HepG2 (cell line): ENCODE results near the gene GPS2. TPM values are rescaled to one million over a fixed set of nuclear protein-coding genes. Genes with fewer than 3 reads are reported as not detected.

ENCODE experiments used
- ATAC-seq: fragments of 200-7000 bp; cut with Tn5 transposase; 3 replicates; pipeline ENCODE4 v1.9.1; 2020; ENCODE audit warnings: mild to moderate bottlenecking, moderate library complexity
- BruUV-seq: library from RNA; stranded (reverse); fragments of 400-500 nt; replicated peaks from 2 replicates; lab custom pipeline; 2021; lab: Mats Ljungman, UMichigan
- CTCF ChIA-PET: fragments of 300-600 bp; formaldehyde crosslinking; extraction: SDS; loops from one replicate; lab custom pipeline; 2021; ENCODE audit warnings: low total read pairs, inconsistent platforms, low intra/inter-chr PET ratio; lab: Yijun Ruan, JAX
- POLR2A ChIA-PET: fragments of 350-600 bp; sonication (Branson Sonifier 250); formaldehyde crosslinking; loops from one replicate; lab custom pipeline; 2020; ENCODE audit warnings: antibody characterized with exemption, inconsistent platforms; lab: Yijun Ruan, JAX
- DNase-seq: peaks from one replicate; pipeline ENCODE4 v3.0.0-alpha.2; 2015; ENCODE audit warnings: low spot score
- FAIRE-seq: peaks from 3 replicates; lab custom pipeline; 2011; peaks lifted over from hg19 to GRCh38; lab: Jason Lieb, UNC
- H2AFZ ChIP-seq: one replicate; pipeline ENCODE4 v1.6.1; 2011; ENCODE audit warnings: low read length, inconsistent platforms
- H3K27ac ChIP-seq: fragments of 300-600 bp; 3 replicates; pipeline ENCODE4 v1.8.0; 2011; ENCODE audit warnings: mixed run types, mild to moderate bottlenecking, mixed read lengths, low read length, inconsistent platforms; ENCODE audit not compliant: insufficient read depth; ENCODE audit errors: extremely low read length
- H3K27me3 ChIP-seq, 2 experiments: fragments of 200-600 bp in 1 of 2; 2 replicates in 1 of 2; 3 replicates in 1 of 2; pipeline versions ENCODE4 v1.6.0 to v1.8.0; 2011; ENCODE audit warnings: low read length in 2 of 2, mild to moderate bottlenecking in 2 of 2, moderate library complexity in 2 of 2, inconsistent platforms in 1 of 2; ENCODE audit not compliant: insufficient read depth in 2 of 2, control insufficient read depth in 1 of 2
- H3K36me3 ChIP-seq, 2 experiments: fragments of 200-600 bp in 1 of 2; replicated peaks in 1 of 2; 2 replicates in 1 of 2; 3 replicates in 1 of 2; pipeline versions ENCODE4 v1.5.1 to v1.8.0; 2011; ENCODE audit warnings: low read length in 2 of 2, inconsistent platforms in 1 of 2; ENCODE audit not compliant: insufficient read depth in 2 of 2, control insufficient read depth in 1 of 2
- H3K4me1 ChIP-seq: 2 replicates; pipeline ENCODE4 v1.5.1; 2012; ENCODE audit warnings: low read length, inconsistent platforms; ENCODE audit not compliant: insufficient read depth
- H3K4me2 ChIP-seq: 2 replicates; pipeline ENCODE4 v1.6.0; 2011; ENCODE audit warnings: low read depth, low read length, inconsistent platforms
- H3K4me3 ChIP-seq, 3 experiments: fragments of 200-600 bp in 1 of 3; sonication (generic), shearing (Covaris generic) in 1 of 3; replicated peaks in 1 of 3; 2 replicates each; pipeline ENCODE4 v1.5.1; 2011 to 2016; ENCODE audit warnings: low read length in 3 of 3, inconsistent platforms in 2 of 3, low read depth in 2 of 3, mild to moderate bottlenecking in 2 of 3, control low read depth in 1 of 3, mixed read lengths in 1 of 3; ENCODE audit not compliant: insufficient read depth in 1 of 3
- H3K79me2 ChIP-seq: one replicate; pipeline ENCODE4 v1.6.1; 2011; ENCODE audit warnings: low read length, inconsistent platforms; ENCODE audit not compliant: insufficient read depth
- H3K9ac ChIP-seq: 2 replicates; pipeline ENCODE4 v1.6.0; 2011; ENCODE audit warnings: mild to moderate bottlenecking, low read depth, low read length, inconsistent platforms; ENCODE audit not compliant: insufficient read depth
- H3K9me3 ChIP-seq: 2 replicates; pipeline ENCODE4 v1.5.1; 2012; ENCODE audit warnings: mild to moderate bottlenecking, low read length
- H4K20me1 ChIP-seq: 2 replicates; pipeline ENCODE4 v1.6.0; 2011; ENCODE audit warnings: inconsistent platforms, mild to moderate bottlenecking, low read length, moderate library complexity; ENCODE audit not compliant: insufficient read depth
- AGO2 ChIP-seq: fragments of 200-400 bp; formaldehyde crosslinking; optimal IDR thresholded peaks from 2 replicates; pipeline ENCODE3; 2017; ENCODE audit warnings: mild to moderate bottlenecking, low read depth, low read length, moderate library complexity
- GABPA ChIP-seq, 2 experiments: IDR thresholded peaks; 2 replicates each; pipeline ENCODE4 v1.6.1; 2011 to 2016; ENCODE audit warnings: low read depth in 2 of 2, low read length in 1 of 2, missing biosample characterization in 1 of 2, missing genetic modification characterization in 1 of 2
- GATA4 ChIP-seq: sonication (generic); IDR thresholded peaks from 2 replicates; pipeline ENCODE4 v1.6.1; 2016; ENCODE audit warnings: antibody characterized with exemption, low read depth, borderline replicate concordance
- HOXA9 ChIP-seq: sonication (generic); formaldehyde crosslinking; IDR thresholded peaks from 2 replicates; pipeline ENCODE4 v1.8.1; 2022; ENCODE audit warnings: missing genetic modification reagents, mild to moderate bottlenecking, moderate library complexity, borderline replicate concordance
- KLF15 ChIP-seq: sonication (generic); formaldehyde crosslinking; IDR thresholded peaks from 2 replicates; pipeline ENCODE4 v1.8.1; 2023; ENCODE audit warnings: borderline replicate concordance, mild to moderate bottlenecking, inconsistent platforms, missing genetic modification reagents, mixed read lengths
- POLR2A ChIP-seq, 2 experiments: IDR thresholded peaks; 2 replicates each; pipeline ENCODE4 v1.6.1; 2011; ENCODE audit warnings: low read depth in 2 of 2, low read length in 2 of 2, mild to moderate bottlenecking in 1 of 2, moderate library complexity in 1 of 2; ENCODE audit not compliant: insufficient read depth in 1 of 2
- PRDM15 ChIP-seq: sonication (generic); formaldehyde crosslinking; IDR thresholded peaks from 2 replicates; pipeline ENCODE4 v1.4.0; 2020; ENCODE audit warnings: missing genetic modification reagents
- REXO4 ChIP-seq: sonication (generic); formaldehyde crosslinking; IDR thresholded peaks from 2 replicates; pipeline ENCODE4 v1.8.0; 2022; ENCODE audit warnings: missing genetic modification reagents, mild to moderate bottlenecking, borderline replicate concordance
- ZNF18 ChIP-seq: sonication (generic); formaldehyde crosslinking; IDR thresholded peaks from 2 replicates; pipeline ENCODE4 v1.8.0; 2022; ENCODE audit warnings: mild to moderate bottlenecking, missing genetic modification reagents; ENCODE audit not compliant: insufficient replicate concordance
- ZNF20 ChIP-seq: sonication (generic); formaldehyde crosslinking; IDR thresholded peaks from 2 replicates; pipeline ENCODE4 v1.4.0; 2020; ENCODE audit warnings: mild to moderate bottlenecking, moderate library complexity, missing genetic modification reagents
- WGBS: methylation state at CpG from one replicate; pipeline ENCODE4 v1.1.6; 2017; ENCODE audit warnings: low lambda C conversion rate; 5-methylcytosine and 5-hydroxymethylcytosine counted together
- in situ Hi-C: cut with HindIII; loops from 2 replicates; pipeline ENCODE4 v1.10.0; 2017; ENCODE audit warnings: low pct_unique_long_range_greater_than_20kb; ENCODE audit not compliant: extremely low pct_ligation_motif_present
- intact Hi-C: fragments of 100-400 bp; cut with micrococcal nuclease; formaldehyde crosslinking; loops from one replicate; pipeline ENCODE4 v1.10.0; 2022; ENCODE audit not compliant: unreplicated experiment
- polyA plus RNA-seq, 8 experiments: library from polyadenylated mRNA; depleted of rRNA in 3 of 8; stranded (reverse) in 7 of 8; unstranded in 1 of 8; fragments of >200 nt; fragmentation: Illumina TruSeq in 4 of 8; extraction: Trizol in 4 of 8; gene quantifications; 2 replicates each; pipeline versions ENCODE4 v1.2.1 to v1.2.3, GENCODE V29; 2011 to 2016; ENCODE audit warnings: low read depth in 4 of 8, missing spikeins in 1 of 8, mixed read lengths in 1 of 8; ENCODE audit not compliant: insufficient read depth in 1 of 8
- total RNA-seq, 5 experiments: library from RNA; depleted of rRNA; stranded (reverse); fragments of >200 nt; fragmentation: Illumina TruSeq; extraction: Trizol; gene quantifications; 2 replicates each; pipeline ENCODE4 v1.2.3, GENCODE V29; 2016; ENCODE audit warnings: low read depth in 1 of 5
- TF ChIP-seq, protein P1 (sequence below): sonication (generic); formaldehyde crosslinking; IDR thresholded peaks from 2 replicates; pipeline ENCODE4 v1.4.0; 2020; ENCODE audit warnings: missing genetic modification reagents
- TF ChIP-seq, protein P2 (sequence below): conservative IDR thresholded peaks from 2 replicates; pipeline ENCODE4 v1.6.1; 2018; ENCODE audit warnings: missing genetic modification reagents

GPS2 gene
- total and polyA plus RNA-seq, 2 of the 13 experiments (the other 11 are each of a cell fraction or from before 2014, with no cell fraction given) = 58.0 to 59.4 TPM

DNA sequence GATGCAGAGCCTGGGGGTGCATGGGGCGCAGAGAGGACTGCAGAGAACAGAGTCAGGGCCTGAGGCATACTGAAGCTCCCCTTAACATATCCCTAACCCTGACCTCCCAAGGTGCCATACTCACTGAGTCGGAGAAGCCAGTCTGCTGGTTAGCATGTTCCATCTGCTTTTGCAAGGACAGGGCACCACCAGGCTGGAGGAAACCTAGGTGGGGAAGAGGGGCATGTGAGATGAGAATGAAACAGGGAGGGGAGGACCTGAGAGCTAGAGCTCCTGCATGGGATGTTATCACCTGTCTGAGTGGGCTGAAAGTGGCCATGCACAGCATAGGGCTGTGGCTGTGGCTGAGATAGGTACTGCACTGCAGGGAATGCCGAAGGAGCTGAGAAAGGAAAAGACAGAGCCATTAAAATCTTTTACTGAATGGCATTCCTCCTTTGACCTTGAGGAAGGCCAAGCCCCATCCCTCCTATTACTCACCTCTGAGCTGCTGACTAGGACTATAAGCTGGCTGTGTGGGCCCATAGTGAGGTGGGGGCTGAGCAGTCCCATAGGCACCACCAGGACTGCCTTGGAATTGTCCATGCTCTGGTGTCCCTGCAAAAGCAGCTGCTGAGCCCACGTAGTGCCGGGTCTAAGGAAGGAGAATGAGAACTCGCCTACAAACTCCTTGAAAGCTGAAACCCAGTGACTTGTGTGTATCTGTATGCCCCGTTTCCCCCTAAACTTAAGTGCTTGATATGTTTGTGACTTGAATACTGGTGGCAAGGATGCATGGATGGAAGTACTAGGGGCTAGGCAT is 1.9 kb downstream of the GPS2 start (continued):
- TF ChIP-seq HOXA9 (CRISPR knock-in tag) = no peak

DNA sequence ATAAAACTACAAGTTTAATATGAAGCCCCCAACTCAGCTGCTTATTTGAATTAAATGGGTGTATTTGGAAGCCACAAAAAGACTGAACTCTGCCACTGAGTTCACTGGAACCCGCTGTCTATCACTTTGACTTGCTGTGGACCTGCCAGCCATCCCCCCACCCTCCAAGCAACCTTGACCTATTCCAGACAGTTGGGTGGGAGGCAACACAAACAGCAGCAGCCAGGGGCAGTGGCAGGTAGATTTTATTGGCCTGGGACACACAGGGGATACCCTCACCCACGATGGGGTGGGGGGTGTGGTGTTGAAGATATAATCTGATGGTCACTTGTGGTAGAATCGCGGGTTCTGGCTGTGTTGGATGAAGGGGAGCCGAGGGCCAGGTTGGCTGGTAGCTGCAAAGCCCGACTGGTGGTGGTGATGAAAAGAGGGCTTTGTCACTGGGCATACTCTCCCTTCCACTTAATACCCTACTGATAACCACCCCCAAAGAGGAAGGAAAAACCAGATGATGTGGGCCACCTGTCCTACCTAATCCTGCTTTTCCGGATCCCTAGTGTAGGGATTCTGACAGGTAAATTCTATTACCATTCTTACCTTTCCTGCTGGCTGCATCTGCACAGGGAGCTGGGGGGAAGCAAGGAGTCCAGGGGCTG is 2.6 kb downstream of the GPS2 start:
- no peak overlapping the region for H3K27ac ChIP-seq
- TF ChIP-seq REXO4 (CRISPR knock-in tag) (no peak), PRDM15 (CRISPR knock-in tag) (no peak), AGO2 (peak; percentile 72), ZNF20 (no peak), POLR2A (IDR thresholded peaks at IDR 0.05; ENCODE audit: insufficient read depth in 1 of 2, low read depth in 2 of 2, low read length in 2 of 2) (peak in 1 of 2 experiments; percentile 11; a peak in 2 of 4 replicates), ZNF18 (CRISPR knock-in tag) (no peak), GABPA (IDR thresholded peaks at IDR 0.05; ENCODE audit: low read depth, low read length) (no peak), GABPA (CRISPR knock-in tag; IDR thresholded peaks at IDR 0.05; ENCODE audit: low read depth) (no peak), KLF15 (CRISPR knock-in tag) (no peak), GATA4 (no peak)
- TF ChIP-seq, protein P1, sequence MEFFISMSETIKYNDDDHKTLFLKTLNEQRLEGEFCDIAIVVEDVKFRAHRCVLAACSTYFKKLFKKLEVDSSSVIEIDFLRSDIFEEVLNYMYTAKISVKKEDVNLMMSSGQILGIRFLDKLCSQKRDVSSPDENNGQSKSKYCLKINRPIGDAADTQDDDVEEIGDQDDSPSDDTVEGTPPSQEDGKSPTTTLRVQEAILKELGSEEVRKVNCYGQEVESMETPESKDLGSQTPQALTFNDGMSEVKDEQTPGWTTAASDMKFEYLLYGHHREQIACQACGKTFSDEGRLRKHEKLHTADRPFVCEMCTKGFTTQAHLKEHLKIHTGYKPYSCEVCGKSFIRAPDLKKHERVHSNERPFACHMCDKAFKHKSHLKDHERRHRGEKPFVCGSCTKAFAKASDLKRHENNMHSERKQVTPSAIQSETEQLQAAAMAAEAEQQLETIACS (CRISPR knock-in tag) = no peak
- TF ChIP-seq, protein P2, sequence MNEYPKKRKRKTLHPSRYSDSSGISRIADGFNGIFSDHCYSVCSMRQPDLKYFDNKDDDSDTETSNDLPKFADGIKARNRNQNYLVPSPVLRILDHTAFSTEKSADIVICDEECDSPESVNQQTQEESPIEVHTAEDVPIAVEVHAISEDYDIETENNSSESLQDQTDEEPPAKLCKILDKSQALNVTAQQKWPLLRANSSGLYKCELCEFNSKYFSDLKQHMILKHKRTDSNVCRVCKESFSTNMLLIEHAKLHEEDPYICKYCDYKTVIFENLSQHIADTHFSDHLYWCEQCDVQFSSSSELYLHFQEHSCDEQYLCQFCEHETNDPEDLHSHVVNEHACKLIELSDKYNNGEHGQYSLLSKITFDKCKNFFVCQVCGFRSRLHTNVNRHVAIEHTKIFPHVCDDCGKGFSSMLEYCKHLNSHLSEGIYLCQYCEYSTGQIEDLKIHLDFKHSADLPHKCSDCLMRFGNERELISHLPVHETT (CRISPR knock-in tag) = no peak

More for the DNA sequence above, 2.6 kb downstream of the GPS2 start:
- Histone ChIP-seq H3K27me3 (no peaks in the 10 kb centered on the region), H3K4me1 (peaks cover 55% of the 10 kb centered on the region), H3K79me2 (peaks cover 50% of the 10 kb centered on the region), H3K4me3 (no peak overlapping the region), H3K4me2 (no peak overlapping the region), H4K20me1 (peaks cover 53% of the 10 kb centered on the region), H3K9ac (no peak overlapping the region), H3K9me3 (no peaks in the 10 kb centered on the region), H3K36me3 (peaks cover 21 to 47% of the 10 kb centered on the region in 2 experiments), H2AFZ (no peak overlapping the region)
- intact Hi-C loops = no loop called here
- WGBS = 93% methylated on average over 5 of the region's 7 CpGs
- ATAC-seq (no peak), FAIRE-seq (no peak), DNase-seq (no peak)
- ChIA-PET CTCF (no interaction called here), POLR2A (interaction anchor here (0.5 to 5.8 kb wide), 13 partner anchors 17 to 272 kb away, joined by 3 to 47 read pairs (median 4); partner anchors contain the start of genes ACADVL, ACAP1, DLG4 and GABARAP)
- no TSS peak for BruUV-seq
- in situ Hi-C loops = no loop called here
